Raji (cell line): Measurements from ENCODE around the gene ENDOV.

ENCODE experiments used
- POLR2A ChIP-seq: IDR thresholded peaks from 2 replicates; pipeline ENCODE4 v1.6.1; 2011; ENCODE audit warnings: low read depth, low read length, control low read depth; ENCODE audit not compliant: insufficient read depth

ENDOV gene

GRCh38 chr17:80473701-80474100 lies 58.7 kb downstream of the ENDOV start:
- no peak for TF ChIP-seq POLR2A

GRCh38 chr17:80474231-80474960 lies 59.4 kb downstream of the ENDOV start:
- no peak for TF ChIP-seq POLR2A

GRCh38 chr17:80474961-80475909 lies 60.3 kb downstream of the ENDOV start:
- no peak for TF ChIP-seq POLR2A

- TF ChIP-seq POLR2A, result no peak
Measured at GRCh38 chr17:80475910-80476876, 61.2 kb downstream of the ENDOV start, which contains the start of gene NPTX1. Gene NPTX1, minus strand, starts transcription at chr17:80476607. Its CDS starts 161 bp downstream, at chr17:80476446.

GRCh38 chr17:80476877-80477646 lies 62.1 kb downstream of the ENDOV start:
- TF ChIP-seq POLR2A, result no peak

GRCh38 chr17:80477647-80478478 lies 62.9 kb downstream of the ENDOV start:
- TF ChIP-seq POLR2A, result no peak

- TF ChIP-seq POLR2A, result no peak
Measured at GRCh38 chr17:80478487-80479245, 63.7 kb downstream of the ENDOV start.

- TF ChIP-seq POLR2A, result no peak
Measured at GRCh38 chr17:80479246-80479566, 64.2 kb downstream of the ENDOV start.

GRCh38 chr17:80480248-80480647 lies 65.3 kb downstream of the ENDOV start:
- no peak for TF ChIP-seq POLR2A

GRCh38 chr17:80481284-80482057 lies 66.5 kb downstream of the ENDOV start:
- no peak for TF ChIP-seq POLR2A

GRCh38 chr17:80482058-80482318 lies 67.0 kb downstream of the ENDOV start:
- no peak for TF ChIP-seq POLR2A
